ENCODE measurements around the gene GMDS.

DNA sequence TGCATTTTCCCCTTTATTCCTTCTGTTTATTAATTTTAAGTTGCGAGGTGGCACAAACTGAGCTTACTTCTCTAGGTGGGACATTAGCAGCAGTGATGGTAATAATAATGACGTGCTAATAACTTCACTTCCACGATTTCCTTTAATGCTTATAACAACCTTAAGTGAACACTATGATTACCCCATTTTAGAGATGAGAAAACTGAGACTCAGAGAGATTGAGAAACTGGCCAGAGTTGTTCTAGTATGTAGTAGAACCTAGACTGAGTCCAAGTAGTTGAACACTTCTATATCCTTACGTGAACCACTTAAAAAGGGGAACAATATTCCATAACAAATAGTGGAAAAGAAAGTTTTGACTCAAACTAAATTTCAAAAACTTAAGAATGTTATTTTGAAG is 297.5 kb downstream of the GMDS start:
- TF ChIP-seq, protein P1, sequence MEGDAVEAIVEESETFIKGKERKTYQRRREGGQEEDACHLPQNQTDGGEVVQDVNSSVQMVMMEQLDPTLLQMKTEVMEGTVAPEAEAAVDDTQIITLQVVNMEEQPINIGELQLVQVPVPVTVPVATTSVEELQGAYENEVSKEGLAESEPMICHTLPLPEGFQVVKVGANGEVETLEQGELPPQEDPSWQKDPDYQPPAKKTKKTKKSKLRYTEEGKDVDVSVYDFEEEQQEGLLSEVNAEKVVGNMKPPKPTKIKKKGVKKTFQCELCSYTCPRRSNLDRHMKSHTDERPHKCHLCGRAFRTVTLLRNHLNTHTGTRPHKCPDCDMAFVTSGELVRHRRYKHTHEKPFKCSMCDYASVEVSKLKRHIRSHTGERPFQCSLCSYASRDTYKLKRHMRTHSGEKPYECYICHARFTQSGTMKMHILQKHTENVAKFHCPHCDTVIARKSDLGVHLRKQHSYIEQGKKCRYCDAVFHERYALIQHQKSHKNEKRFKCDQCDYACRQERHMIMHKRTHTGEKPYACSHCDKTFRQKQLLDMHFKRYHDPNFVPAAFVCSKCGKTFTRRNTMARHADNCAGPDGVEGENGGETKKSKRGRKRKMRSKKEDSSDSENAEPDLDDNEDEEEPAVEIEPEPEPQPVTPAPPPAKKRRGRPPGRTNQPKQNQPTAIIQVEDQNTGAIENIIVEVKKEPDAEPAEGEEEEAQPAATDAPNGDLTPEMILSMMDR (IDR thresholded peaks at IDR 0.05) = no peak
- TF ChIP-seq POLR2A (IDR thresholded peaks at IDR 0.05) = no peak

Measured in heart left ventricle (tissue), 13 donors.